ENCODE results near the gene SLC5A1.

DNA sequence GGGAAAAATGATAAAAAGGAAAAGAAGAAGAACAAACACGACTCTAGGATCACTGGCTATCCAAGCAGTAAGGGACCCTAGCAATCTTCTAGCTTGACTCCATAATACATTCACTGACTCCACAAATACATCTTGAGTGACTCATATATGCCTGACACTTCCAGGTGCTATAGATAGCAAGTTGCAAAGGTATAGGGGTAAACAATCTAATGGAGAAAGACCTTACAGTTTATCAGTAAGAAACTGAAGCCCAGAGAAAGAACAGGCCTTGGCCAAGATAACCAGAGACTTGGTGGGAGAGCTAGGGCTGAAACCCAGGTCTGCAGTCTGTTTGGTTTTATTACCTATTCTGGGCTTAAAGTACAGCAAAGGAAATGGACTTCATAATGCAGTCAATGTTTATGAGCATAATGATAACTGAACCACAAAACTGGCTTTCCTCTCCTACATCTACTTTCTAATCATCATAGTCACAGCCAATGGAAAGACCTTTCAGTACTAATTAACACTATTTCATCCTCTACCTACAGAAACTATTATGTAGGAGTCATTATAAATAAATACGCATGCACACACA, 19.7 kb upstream of the SLC5A1 start:
- TF ChIP-seq, protein P1, sequence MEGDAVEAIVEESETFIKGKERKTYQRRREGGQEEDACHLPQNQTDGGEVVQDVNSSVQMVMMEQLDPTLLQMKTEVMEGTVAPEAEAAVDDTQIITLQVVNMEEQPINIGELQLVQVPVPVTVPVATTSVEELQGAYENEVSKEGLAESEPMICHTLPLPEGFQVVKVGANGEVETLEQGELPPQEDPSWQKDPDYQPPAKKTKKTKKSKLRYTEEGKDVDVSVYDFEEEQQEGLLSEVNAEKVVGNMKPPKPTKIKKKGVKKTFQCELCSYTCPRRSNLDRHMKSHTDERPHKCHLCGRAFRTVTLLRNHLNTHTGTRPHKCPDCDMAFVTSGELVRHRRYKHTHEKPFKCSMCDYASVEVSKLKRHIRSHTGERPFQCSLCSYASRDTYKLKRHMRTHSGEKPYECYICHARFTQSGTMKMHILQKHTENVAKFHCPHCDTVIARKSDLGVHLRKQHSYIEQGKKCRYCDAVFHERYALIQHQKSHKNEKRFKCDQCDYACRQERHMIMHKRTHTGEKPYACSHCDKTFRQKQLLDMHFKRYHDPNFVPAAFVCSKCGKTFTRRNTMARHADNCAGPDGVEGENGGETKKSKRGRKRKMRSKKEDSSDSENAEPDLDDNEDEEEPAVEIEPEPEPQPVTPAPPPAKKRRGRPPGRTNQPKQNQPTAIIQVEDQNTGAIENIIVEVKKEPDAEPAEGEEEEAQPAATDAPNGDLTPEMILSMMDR (IDR thresholded peaks at IDR 0.05; ENCODE audit: low read depth, low read length): no peak
- TF ChIP-seq POLR2A (IDR thresholded peaks at IDR 0.05; ENCODE audit: extremely low read depth, insufficient read length): no peak
- TF ChIP-seq, protein P2, sequence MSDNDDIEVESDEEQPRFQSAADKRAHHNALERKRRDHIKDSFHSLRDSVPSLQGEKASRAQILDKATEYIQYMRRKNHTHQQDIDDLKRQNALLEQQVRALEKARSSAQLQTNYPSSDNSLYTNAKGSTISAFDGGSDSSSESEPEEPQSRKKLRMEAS (IDR thresholded peaks at IDR 0.05; ENCODE audit: low read depth, low read length): no peak

Measured in NB4 (cell line).